Spleen (tissue), 11 donors: ENCODE measurements around the gene GCSAML. TPM values are rescaled to one million over a fixed set of nuclear protein-coding genes. Genes with fewer than 3 reads are reported as not detected.

ENCODE experiments used
- DNase-seq: peaks from one replicate; pipeline ENCODE4 v3.0.0-alpha.2; 2020
- H3K27ac ChIP-seq, 8 donors: fragments of 200-600 bp; sonication (generic) in 7 of 8; 1 replicate in 4 of 8; 2 replicates in 4 of 8; pipeline versions ENCODE4 v1.5.0 to v1.8.0; 2016 to 2021; ENCODE audit warnings: inconsistent platforms in 4 of 8, mild to moderate bottlenecking in 4 of 8, moderate library complexity in 1 of 8
- H3K27me3 ChIP-seq, 7 donors: fragments of 200-600 bp; sonication (generic) in 6 of 7; replicated peaks in 1 of 7; 1 replicate in 4 of 7; 2 replicates in 3 of 7; pipeline versions ENCODE4 v1.5.0 to v1.8.0; 2016 to 2021; ENCODE audit warnings: inconsistent platforms in 3 of 7, mild to moderate bottlenecking in 1 of 7
- H3K36me3 ChIP-seq, 6 donors: fragments of 200-600 bp; sonication (generic) in 5 of 6; 1 replicate in 4 of 6; 2 replicates in 2 of 6; pipeline versions ENCODE4 v1.5.0 to v1.8.0; 2016 to 2021; ENCODE audit warnings: inconsistent platforms in 2 of 6
- H3K4me1 ChIP-seq, 6 donors: fragments of 200-600 bp; sonication (generic) in 5 of 6; 1 replicate in 3 of 6; 2 replicates in 3 of 6; pipeline versions ENCODE4 v1.5.0 to v1.8.0; 2016 to 2021; ENCODE audit warnings: inconsistent platforms in 3 of 6
- H3K4me3 ChIP-seq, 8 donors: fragments of 200-600 bp; sonication (generic) in 7 of 8; 1 replicate in 4 of 8; 2 replicates in 4 of 8; pipeline versions ENCODE4 v1.5.0 to v1.8.0; 2016 to 2021; ENCODE audit warnings: inconsistent platforms in 4 of 8, mild to moderate bottlenecking in 4 of 8, moderate library complexity in 2 of 8
- H3K9me3 ChIP-seq, 8 donors: fragments of 200-600 bp; sonication (generic) in 7 of 8; 1 replicate in 4 of 8; 2 replicates in 4 of 8; pipeline versions ENCODE4 v1.5.0 to v1.8.0; 2016 to 2021; ENCODE audit warnings: inconsistent platforms in 4 of 8
- POLR2A ChIP-seq, 3 donors: fragments of 450-650 bp; IDR thresholded peaks; one replicate each; pipeline ENCODE4 v1.5.1; 2017; ENCODE audit warnings: antibody characterized with exemption in 3 of 3, mild to moderate bottlenecking in 1 of 3
- POLR2AphosphoS5 ChIP-seq, 3 donors: sonication (generic); formaldehyde crosslinking; IDR thresholded peaks; one replicate each; pipeline ENCODE4 v1.5.1; 2017; ENCODE audit warnings: antibody characterized with exemption in 3 of 3
- WGBS, 5 donors: extraction: QIAGEN DNeasy Blood & Tissue Kit in 3 of 5; methylation state at CpG; one replicate each; pipeline versions ENCODE4 v1.1.5 to v1.1.7; 2013 to 2018; 5-methylcytosine and 5-hydroxymethylcytosine counted together
- intact Hi-C: fragments of 100-400 bp; cut with DNase I; formaldehyde crosslinking; loops from one replicate; pipeline ENCODE4 v1.15.0; 2023; ENCODE audit warnings: low total_unique reads
- polyA plus RNA-seq, 3 donors: library from polyadenylated mRNA; stranded (reverse); fragments of 200-250 nt; gene quantifications; one replicate each; pipeline ENCODE4 v1.2.1, GENCODE V29; 2013
- total RNA-seq, 7 donors: library from RNA; depleted of rRNA in 3 of 7; stranded (reverse); fragments of >200 nt in 3 of 7; fragmentation: NEBNext Ultra II Directional in 4 of 7; extraction: Animal tissue kit (Norgen Biotek cat#: 25700) in 4 of 7; gene quantifications; one replicate each; pipeline versions ENCODE4 v1.1.0 to v1.2.1, GENCODE V29; 2016 to 2021
- TF ChIP-seq, protein P1 (sequence below), 11 experiments: fragments of 200-600 bp in 7 of 11; fragments of 450-650 bp in 4 of 11; sonication (generic) in 4 of 11; IDR thresholded peaks in 8 of 11; conservative IDR thresholded peaks in 3 of 11; 1 replicate in 7 of 11; 2 replicates in 4 of 11; pipeline versions ENCODE4 v1.4.0 to v1.8.0; 2016 to 2021; ENCODE audit warnings: antibody characterized with exemption in 11 of 11, inconsistent platforms in 4 of 11, mild to moderate bottlenecking in 1 of 11
- donor health status: healthy with polysubstance abuse.
- donor health status: DM: no; HTN: no; CAD: no; lungs with moderate emphysema.
- donor health status: DM: no; HTN: no; CAD: no.
- donor health status: Bipolar disorder and iron deficiency.
- donor health status: healthy.
- donor health status: DM: no; HTN: no; CAD: no.
- donor health status: DM: yes; HTN: yes; CAD: no.

GCSAML gene
- total and polyA plus RNA-seq, 10 donors, result 0.03 to 0.74 (median 0.44) TPM; not detected in 2

DNA sequence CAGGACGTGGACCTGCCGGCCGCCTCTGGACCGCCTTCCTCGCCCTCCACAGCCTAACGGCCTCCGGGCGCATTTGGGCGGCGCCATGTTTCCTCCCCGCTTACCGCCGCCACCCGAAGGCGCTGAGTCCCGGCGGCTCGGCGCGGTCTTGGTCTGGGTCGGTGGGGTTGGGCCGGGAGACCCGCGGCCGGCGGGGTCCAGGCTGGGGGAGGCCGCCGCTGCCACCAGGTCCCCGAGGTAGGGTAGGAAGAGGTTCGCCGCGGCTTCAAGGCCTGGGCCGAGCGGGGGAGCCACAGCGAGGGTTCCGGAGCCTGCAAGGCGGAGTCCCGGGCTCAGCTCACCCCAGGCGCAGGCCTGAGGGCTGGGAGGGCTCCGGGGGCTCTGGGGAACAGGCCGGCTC, 18.1 kb upstream of the GCSAML start:
- no peak for DNase-seq
- Histone ChIP-seq H3K27ac (peak overlapping the region in 2 of 8 donors; percentile 17 to 53), H3K4me1 (no peaks in the 10 kb centered on the region), H3K36me3 (no peaks in the 10 kb centered on the region), H3K4me3 (peak overlapping the region in 1 of 8 donors; percentile 46), H3K27me3 (peaks cover 0 to 23% (median 5%) of the 10 kb centered on the region in 7 donors), H3K9me3 (peaks cover 0 to 3% (median 0%) of the 10 kb centered on the region in 8 donors)
- intact Hi-C loops, result no loop called here
- TF ChIP-seq POLR2A (IDR thresholded peaks at IDR 0.05), result no peak
- TF ChIP-seq, protein P1, sequence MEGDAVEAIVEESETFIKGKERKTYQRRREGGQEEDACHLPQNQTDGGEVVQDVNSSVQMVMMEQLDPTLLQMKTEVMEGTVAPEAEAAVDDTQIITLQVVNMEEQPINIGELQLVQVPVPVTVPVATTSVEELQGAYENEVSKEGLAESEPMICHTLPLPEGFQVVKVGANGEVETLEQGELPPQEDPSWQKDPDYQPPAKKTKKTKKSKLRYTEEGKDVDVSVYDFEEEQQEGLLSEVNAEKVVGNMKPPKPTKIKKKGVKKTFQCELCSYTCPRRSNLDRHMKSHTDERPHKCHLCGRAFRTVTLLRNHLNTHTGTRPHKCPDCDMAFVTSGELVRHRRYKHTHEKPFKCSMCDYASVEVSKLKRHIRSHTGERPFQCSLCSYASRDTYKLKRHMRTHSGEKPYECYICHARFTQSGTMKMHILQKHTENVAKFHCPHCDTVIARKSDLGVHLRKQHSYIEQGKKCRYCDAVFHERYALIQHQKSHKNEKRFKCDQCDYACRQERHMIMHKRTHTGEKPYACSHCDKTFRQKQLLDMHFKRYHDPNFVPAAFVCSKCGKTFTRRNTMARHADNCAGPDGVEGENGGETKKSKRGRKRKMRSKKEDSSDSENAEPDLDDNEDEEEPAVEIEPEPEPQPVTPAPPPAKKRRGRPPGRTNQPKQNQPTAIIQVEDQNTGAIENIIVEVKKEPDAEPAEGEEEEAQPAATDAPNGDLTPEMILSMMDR (IDR thresholded peaks at IDR 0.05 in 8 of 11, conservative IDR thresholded peaks at IDR 0.05 in 3 of 11), result no peak
- no peak for TF ChIP-seq POLR2AphosphoS5 (IDR thresholded peaks at IDR 0.05)
- WGBS, 5 donors, result 47 to 84% (median 74%) methylated on average over 30 to 41 of the region's 41 CpGs

DNA sequence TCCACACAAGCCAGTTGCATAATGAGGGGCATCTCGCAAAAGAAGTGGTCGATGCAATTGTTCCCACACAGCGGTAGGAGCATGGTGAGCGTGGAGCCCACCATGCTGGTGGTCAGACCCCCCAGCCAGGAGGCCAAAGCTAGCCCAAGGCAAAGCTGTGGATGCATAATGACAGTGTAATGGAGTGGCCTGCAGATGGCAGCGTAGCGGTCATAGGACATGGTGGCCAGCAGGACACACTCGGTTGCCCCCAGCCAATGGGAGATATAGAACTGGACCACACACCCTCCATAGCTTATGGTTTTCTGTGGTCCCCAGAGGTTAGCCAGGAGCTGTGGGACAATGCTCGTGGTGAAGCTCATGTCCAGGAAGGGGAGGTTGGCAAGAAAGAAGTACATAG, 17.0 kb upstream of the GCSAML start:
- 90 to 97% (median 92%) methylated on average over 8 of the region's 8 CpGs for WGBS, 5 donors
- intact Hi-C loops, result no loop called here
- DNase-seq, result no peak
- Histone ChIP-seq H3K36me3 (no peaks in the 10 kb centered on the region), H3K4me1 (no peaks in the 10 kb centered on the region), H3K9me3 (peaks cover 0 to 3% (median 0%) of the 10 kb centered on the region in 8 donors), H3K4me3 (no peak overlapping the region), H3K27me3 (peaks cover 0 to 15% (median 5%) of the 10 kb centered on the region in 7 donors), H3K27ac (no peak overlapping the region)
- TF ChIP-seq POLR2A (IDR thresholded peaks at IDR 0.05) (no peak), POLR2AphosphoS5 (IDR thresholded peaks at IDR 0.05) (no peak)
- TF ChIP-seq, protein P1 (IDR thresholded peaks at IDR 0.05 in 8 of 11, conservative IDR thresholded peaks at IDR 0.05 in 3 of 11), result no peak

DNA sequence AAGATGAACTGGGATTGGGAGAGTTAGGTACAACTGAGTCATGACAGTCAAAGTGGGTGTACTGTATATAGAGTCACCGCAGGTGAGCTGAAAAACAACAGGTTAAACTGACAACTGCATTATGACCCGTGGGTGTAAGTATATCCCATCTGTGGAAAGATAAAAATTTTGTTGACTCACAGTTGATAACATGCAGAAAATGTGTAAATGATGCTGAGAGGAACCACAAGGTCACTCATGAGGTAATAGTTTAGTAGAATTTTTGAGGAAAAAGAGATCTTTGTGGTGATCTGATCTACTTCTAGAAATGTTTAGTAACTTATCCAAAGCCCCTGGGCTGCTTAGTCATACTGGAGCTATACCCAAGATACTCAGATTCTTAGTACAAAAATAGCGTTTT, 13.5 kb upstream of the GCSAML start:
- Histone ChIP-seq H3K27ac (no peak overlapping the region), H3K9me3 (peaks cover 0 to 3% (median 0%) of the 10 kb centered on the region in 8 donors), H3K36me3 (no peaks in the 10 kb centered on the region), H3K27me3 (peaks cover 0 to 16% (median 5%) of the 10 kb centered on the region in 7 donors), H3K4me3 (no peak overlapping the region), H3K4me1 (no peaks in the 10 kb centered on the region)
- no peak for DNase-seq
- intact Hi-C loops, result no loop called here
- WGBS, 5 donors, result 53 to 67% (median 55%) methylated on average over 3 of the region's 3 CpGs
- TF ChIP-seq POLR2A (IDR thresholded peaks at IDR 0.05), result no peak
- TF ChIP-seq, protein P1 (IDR thresholded peaks at IDR 0.05 in 8 of 11, conservative IDR thresholded peaks at IDR 0.05 in 3 of 11), result no peak
- no peak for TF ChIP-seq POLR2AphosphoS5 (IDR thresholded peaks at IDR 0.05)

DNA sequence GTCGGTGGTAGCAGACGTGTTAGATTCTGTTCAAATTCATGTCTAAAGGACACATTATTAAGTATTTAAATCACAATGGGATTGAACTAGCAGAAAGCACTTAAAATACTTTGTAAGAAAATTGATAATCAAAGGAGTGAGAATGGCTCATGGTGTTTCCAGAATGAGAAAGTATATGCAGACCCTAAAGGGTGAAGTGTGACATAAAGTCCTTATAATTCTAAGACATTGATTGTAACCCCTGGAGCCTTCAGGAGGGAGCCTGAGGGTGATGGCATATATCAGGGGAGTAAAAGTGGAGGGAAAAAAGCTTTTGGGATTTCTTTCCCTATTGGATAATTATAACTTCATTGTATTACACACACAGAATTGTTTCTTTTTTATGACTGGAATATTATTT, 12.6 kb upstream of the GCSAML start, which contains the start of gene OR2C3:
TSS of gene OR2C3 (minus strand) at position 101 of the 400 bp plus-strand sequence. CDS start 3,929 bp downstream, outside the sequence.
- WGBS, 5 donors, result 81 to 94% (median 87%) methylated on average over 2 of the region's 2 CpGs
- TF ChIP-seq POLR2A (IDR thresholded peaks at IDR 0.05) (no peak), POLR2AphosphoS5 (IDR thresholded peaks at IDR 0.05) (no peak)
- TF ChIP-seq, protein P1 (IDR thresholded peaks at IDR 0.05 in 8 of 11, conservative IDR thresholded peaks at IDR 0.05 in 3 of 11), result no peak
- no peaks in the 10 kb centered on the region for H3K4me1 ChIP-seq
- no peaks in the 10 kb centered on the region for H3K36me3 ChIP-seq
- H3K27me3 ChIP-seq, result peaks cover 0 to 8% (median 0%) of the 10 kb centered on the region in 7 donors
- no peaks in the 10 kb centered on the region for H3K9me3 ChIP-seq
- no peak within 1 kb of the TSS for H3K4me3 ChIP-seq
- H3K27ac ChIP-seq, result no peak within 1 kb of the TSS
- intact Hi-C loops, result no loop called here
- no peak for DNase-seq
